Caco-2 (cell line): ENCODE results near the gene ZNF527. TPM values are rescaled to one million over a fixed set of nuclear protein-coding genes. Genes with fewer than 3 reads are reported as not detected.
"Not testable (repeated sequence)": the region's sequence is repeated elsewhere in the genome, so short reads cannot be mapped to it uniquely, and the experiment has no call there.

Experiments
- BruUV-seq: library from RNA; stranded (reverse); fragments of 400-500 nt; replicated peaks from 2 replicates; lab custom pipeline; 2021; lab: Mats Ljungman, UMichigan
- CTCF ChIA-PET: fragments of 300-600 bp; sonication (Branson Sonifier 250); formaldehyde crosslinking; loops from one replicate; lab custom pipeline; 2022; ENCODE audit warnings: antibody characterized with exemption; lab: Charles Lee
- POLR2A ChIA-PET: fragments of 300-600 bp; sonication (Branson Sonifier 250); formaldehyde crosslinking; loops from one replicate; lab custom pipeline; 2022; ENCODE audit warnings: antibody characterized with exemption; lab: Charles Lee
- DNase-seq, 2 experiments: peaks; one replicate each; pipeline versions ENCODE4 v3.0.0 to v3.0.0-alpha.2; 2020 to 2022
- H3K27me3 ChIP-seq: replicated peaks from 2 replicates; pipeline ENCODE4 v1.6.0; 2011; ENCODE audit warnings: low read length; ENCODE audit not compliant: control insufficient read depth, insufficient read depth
- H3K36me3 ChIP-seq: 2 replicates; pipeline ENCODE4 v1.5.1; 2011; ENCODE audit warnings: low read length; ENCODE audit not compliant: control insufficient read depth, insufficient read depth
- H3K4me1 ChIP-seq: fragments of 250-450 bp; sonication (Bioruptor Pico); 2 replicates; pipeline ENCODE4 v1.5.1; 2020; ENCODE audit warnings: mild to moderate bottlenecking
- H3K4me3 ChIP-seq: 2 replicates; pipeline ENCODE4 v1.5.1; 2011; ENCODE audit warnings: low read depth, mild to moderate bottlenecking, control low read depth, low read length
- H3K9me3 ChIP-seq: fragments of 250-450 bp; sonication (Bioruptor Pico); 2 replicates; pipeline ENCODE4 v1.5.1; 2020; ENCODE audit warnings: mild to moderate bottlenecking, moderate library complexity
- H3K27ac Mint-ChIP-seq: one replicate; pipeline ENCODE4 v1.8.0; 2022; ENCODE audit warnings: mixed read lengths; ENCODE audit not compliant: unreplicated experiment
- H3K27me3 Mint-ChIP-seq: one replicate; pipeline ENCODE4 v1.8.0; 2022; ENCODE audit warnings: mixed read lengths; ENCODE audit not compliant: insufficient read depth, unreplicated experiment
- H3K36me3 Mint-ChIP-seq: one replicate; pipeline ENCODE4 v1.8.0; 2022; ENCODE audit warnings: mild to moderate bottlenecking, mixed read lengths; ENCODE audit not compliant: insufficient read depth, unreplicated experiment
- H3K4me1 Mint-ChIP-seq: one replicate; pipeline ENCODE4 v1.8.0; 2022; ENCODE audit warnings: low read depth, mixed read lengths; ENCODE audit not compliant: unreplicated experiment
- H3K4me3 Mint-ChIP-seq: one replicate; pipeline ENCODE4 v1.8.0; 2022; ENCODE audit warnings: mild to moderate bottlenecking, moderate library complexity, mixed read lengths; ENCODE audit not compliant: unreplicated experiment
- H3K9me3 Mint-ChIP-seq: one replicate; pipeline ENCODE4 v1.8.0; 2022; ENCODE audit warnings: mixed read lengths; ENCODE audit not compliant: unreplicated experiment
- CTCF ChIP-seq, 2 experiments: fragments of 200-600 bp in 1 of 2; IDR thresholded peaks; 1 replicate in 1 of 2; 2 replicates in 1 of 2; pipeline versions ENCODE4 v1.5.1 to v1.8.0; 2011 to 2022; ENCODE audit warnings: antibody characterized with exemption in 1 of 2, control low read depth in 1 of 2, inconsistent platforms in 1 of 2, low read depth in 1 of 2, low read length in 1 of 2, mild to moderate bottlenecking in 1 of 2, moderate library complexity in 1 of 2; ENCODE audit not compliant: insufficient read depth in 1 of 2, severe bottlenecking in 1 of 2, unreplicated experiment in 1 of 2
- intact Hi-C: fragments of 100-400 bp; cut with micrococcal nuclease; formaldehyde crosslinking; loops from one replicate; pipeline ENCODE4 v1.10.0; 2022; ENCODE audit not compliant: unreplicated experiment
- total RNA-seq: library from RNA; stranded (reverse); gene quantifications from 2 replicates; pipeline ENCODE4 v1.2.3, GENCODE V29; 2022

ZNF527 gene
- total RNA-seq, 1 experiment from 2014 or later: 0.88 TPM

GRCh38 chr19:37389234-37389633 lies 18.3 kb downstream of the ZNF527 start:
- H3K4me3 Mint-ChIP-seq: no peak overlapping the region
- H3K36me3 Mint-ChIP-seq: no peaks in the 10 kb centered on the region
- Histone ChIP-seq H3K4me3 (no peak overlapping the region), H3K4me1 (no peaks in the 10 kb centered on the region), H3K36me3 (no peaks in the 10 kb centered on the region), H3K9me3 (peaks cover 60% of the 10 kb centered on the region), H3K27me3 (no peaks in the 10 kb centered on the region)
- no peak for DNase-seq
- H3K27ac Mint-ChIP-seq: no peak overlapping the region
- H3K27me3 Mint-ChIP-seq: no peaks in the 10 kb centered on the region
- H3K9me3 Mint-ChIP-seq: peaks cover 67% of the 10 kb centered on the region
- no peaks in the 10 kb centered on the region for H3K4me1 Mint-ChIP-seq
- no TSS peak for BruUV-seq
- CTCF ChIA-PET: no interaction called here
- intact Hi-C loops: no loop called here
- TF ChIP-seq CTCF (IDR thresholded peaks at IDR 0.05; ENCODE audit: insufficient read depth in 1 of 2, low read depth in 1 of 2, low read length in 1 of 2, severe bottlenecking in 1 of 2, unreplicated experiment in 1 of 2): no peak
- POLR2A ChIA-PET: no interaction called here

GRCh38 chr19:37391399-37391798 lies 20.5 kb downstream of the ZNF527 start:
- H3K9me3 ChIP-seq: peaks cover 51% of the 10 kb centered on the region
- H3K4me1 ChIP-seq, BruUV-seq, H3K4me3 ChIP-seq, POLR2A ChIA-PET, H3K36me3 Mint-ChIP-seq, H3K4me1 Mint-ChIP-seq, H3K36me3 ChIP-seq, H3K27me3 Mint-ChIP-seq, intact Hi-C loops, H3K27me3 ChIP-seq, H3K4me3 Mint-ChIP-seq, DNase-seq, H3K27ac Mint-ChIP-seq, CTCF ChIA-PET: not testable (repeated sequence)
- peaks cover 66% of the 10 kb centered on the region for H3K9me3 Mint-ChIP-seq

- peaks cover 19% of the 10 kb centered on the region for H3K9me3 ChIP-seq
- no peak for DNase-seq
- BruUV-seq: no TSS peak
- H3K27me3 ChIP-seq: no peaks in the 10 kb centered on the region
- no peak overlapping the region for H3K4me3 ChIP-seq
- no peak for TF ChIP-seq CTCF (IDR thresholded peaks at IDR 0.05; ENCODE audit: insufficient read depth in 1 of 2, low read depth in 1 of 2, low read length in 1 of 2, severe bottlenecking in 1 of 2, unreplicated experiment in 1 of 2)
- intact Hi-C loops: no loop called here
- no peaks in the 10 kb centered on the region for H3K36me3 ChIP-seq
- Mint-ChIP-seq H3K9me3 (peaks cover 47% of the 10 kb centered on the region), H3K4me3 (no peak overlapping the region), H3K36me3 (no peaks in the 10 kb centered on the region), H3K27ac (no peak overlapping the region), H3K4me1 (no peaks in the 10 kb centered on the region), H3K27me3 (no peaks in the 10 kb centered on the region)
- ChIA-PET CTCF (no interaction called here), POLR2A (no interaction called here)
- H3K4me1 ChIP-seq: no peaks in the 10 kb centered on the region
Observed at GRCh38 chr19:37401078-37401477, 30.2 kb downstream of the ZNF527 start.

- BruUV-seq: no TSS peak
- CTCF ChIA-PET: no interaction called here
- Mint-ChIP-seq H3K27ac (no peak overlapping the region), H3K9me3 (peaks cover 61% of the 10 kb centered on the region), H3K4me3 (no peak overlapping the region), H3K36me3 (no peaks in the 10 kb centered on the region), H3K4me1 (no peaks in the 10 kb centered on the region), H3K27me3 (no peaks in the 10 kb centered on the region)
- Histone ChIP-seq H3K4me1 (no peaks in the 10 kb centered on the region), H3K9me3 (peaks cover 14% of the 10 kb centered on the region), H3K4me3 (no peak overlapping the region), H3K36me3 (no peaks in the 10 kb centered on the region), H3K27me3 (no peaks in the 10 kb centered on the region)
- no peak for TF ChIP-seq CTCF (IDR thresholded peaks at IDR 0.05; ENCODE audit: insufficient read depth in 1 of 2, low read depth in 1 of 2, low read length in 1 of 2, severe bottlenecking in 1 of 2, unreplicated experiment in 1 of 2)
- POLR2A ChIA-PET: no interaction called here
- no peak for DNase-seq
- intact Hi-C loops: no loop called here
Observed at GRCh38 chr19:37403403-37403802, 32.5 kb downstream of the ZNF527 start.

GRCh38 chr19:37406140-37406846 lies 35.4 kb downstream of the ZNF527 start:
- intact Hi-C loops, POLR2A ChIA-PET, CTCF ChIA-PET, H3K27me3 Mint-ChIP-seq, H3K36me3 Mint-ChIP-seq, DNase-seq, H3K36me3 ChIP-seq, H3K27ac Mint-ChIP-seq, H3K4me3 Mint-ChIP-seq, BruUV-seq, H3K4me3 ChIP-seq, H3K4me1 Mint-ChIP-seq, H3K27me3 ChIP-seq, H3K4me1 ChIP-seq: not testable (repeated sequence)
- H3K9me3 Mint-ChIP-seq: peaks cover 50% of the 10 kb centered on the region
- peaks cover 21% of the 10 kb centered on the region for H3K9me3 ChIP-seq
